Liver (tissue), 9 donors: Measurements from ENCODE around the gene SECISBP2L. TPM values are rescaled to one million over a fixed set of nuclear protein-coding genes. Genes with fewer than 3 reads are reported as not detected.

Source experiments
- DNase-seq: peaks from one replicate; pipeline ENCODE4 v3.0.0-alpha.2; 2017; ENCODE audit warnings: low spot score
- H3K27ac ChIP-seq, 2 donors: one replicate each; pipeline ENCODE4 v1.7.0; 2013; ENCODE audit warnings: inconsistent platforms in 2 of 2, low read length in 2 of 2, control low read depth in 1 of 2, low read depth in 1 of 2, mild to moderate bottlenecking in 1 of 2
- H3K27me3 ChIP-seq, 4 donors: one replicate each; pipeline versions ENCODE4 v1.6.1 to v1.7.0; 2013; ENCODE audit warnings: low read length in 3 of 4, inconsistent platforms in 1 of 4, mild to moderate bottlenecking in 1 of 4, moderate library complexity in 1 of 4; ENCODE audit not compliant: control insufficient read depth in 4 of 4, insufficient read depth in 4 of 4
- H3K36me3 ChIP-seq, 4 donors: one replicate each; pipeline versions ENCODE4 v1.6.1 to v1.7.0; 2013; ENCODE audit warnings: low read length in 3 of 4, mild to moderate bottlenecking in 3 of 4, low read depth in 1 of 4, moderate library complexity in 1 of 4; ENCODE audit not compliant: control insufficient read depth in 4 of 4, insufficient read depth in 3 of 4
- H3K4me1 ChIP-seq, 4 donors: one replicate each; pipeline versions ENCODE4 v1.6.1 to v1.7.0; 2013; ENCODE audit warnings: low read length in 3 of 4, mild to moderate bottlenecking in 3 of 4, moderate library complexity in 1 of 4; ENCODE audit not compliant: control insufficient read depth in 4 of 4, insufficient read depth in 4 of 4
- H3K4me3 ChIP-seq, 3 donors: one replicate each; pipeline versions ENCODE4 v1.6.1 to v1.7.0; 2013; ENCODE audit warnings: low read length in 3 of 3, control low read depth in 1 of 3, low read depth in 1 of 3, mild to moderate bottlenecking in 1 of 3
- H3K9ac ChIP-seq, 2 donors: one replicate each; pipeline ENCODE4 v1.7.0; 2013; ENCODE audit warnings: low read length in 2 of 2, mild to moderate bottlenecking in 2 of 2, moderate library complexity in 2 of 2, control low read depth in 1 of 2, low read depth in 1 of 2
- H3K9me3 ChIP-seq, 4 donors: one replicate each; pipeline versions ENCODE4 v1.6.1 to v1.7.0; 2013; ENCODE audit warnings: low read length in 3 of 4; ENCODE audit not compliant: control insufficient read depth in 4 of 4
- CTCF ChIP-seq: fragments of 150-350 bp; IDR thresholded peaks from 2 replicates; pipeline ENCODE4 v1.5.1; 2017; ENCODE audit warnings: improper control_type of control experiment, low read depth, low read length; ENCODE audit not compliant: missing input control
- EGR1 ChIP-seq, 2 donors: IDR thresholded peaks; 2 replicates each; pipeline ENCODE4 v1.6.1; 2016 to 2018; ENCODE audit warnings: antibody characterized with exemption in 2 of 2, low read depth in 2 of 2
- FOXA1 ChIP-seq: IDR thresholded peaks from 2 replicates; pipeline ENCODE4 v1.6.1; 2016; ENCODE audit warnings: antibody characterized with exemption
- FOXA2 ChIP-seq: IDR thresholded peaks from 2 replicates; pipeline ENCODE4 v1.6.1; 2016; ENCODE audit warnings: antibody characterized with exemption
- GABPA ChIP-seq, 2 donors: IDR thresholded peaks in 1 of 2; conservative IDR thresholded peaks in 1 of 2; 2 replicates each; pipeline ENCODE4 v1.6.1; 2016; ENCODE audit warnings: antibody characterized with exemption in 2 of 2, mild to moderate bottlenecking in 1 of 2, moderate library complexity in 1 of 2
- HNF4G ChIP-seq: IDR thresholded peaks from 2 replicates; pipeline ENCODE4 v1.6.1; 2016; ENCODE audit warnings: antibody characterized with exemption
- RAD21 ChIP-seq, 2 donors: IDR thresholded peaks; 2 replicates each; pipeline ENCODE4 v1.6.1; 2016; ENCODE audit warnings: antibody characterized with exemption in 2 of 2, mild to moderate bottlenecking in 2 of 2
- RXRA ChIP-seq, 2 donors: IDR thresholded peaks; 2 replicates each; pipeline ENCODE4 v1.6.1; 2017 to 2018; ENCODE audit warnings: antibody characterized with exemption in 2 of 2, mild to moderate bottlenecking in 1 of 2
- SP1 ChIP-seq: IDR thresholded peaks from 2 replicates; pipeline ENCODE4 v1.6.1; 2018; ENCODE audit warnings: antibody characterized with exemption, mild to moderate bottlenecking
- TAF1 ChIP-seq: conservative IDR thresholded peaks from 2 replicates; pipeline ENCODE4 v1.6.1; 2016; ENCODE audit warnings: antibody characterized with exemption, mild to moderate bottlenecking
- YY1 ChIP-seq: IDR thresholded peaks from 2 replicates; pipeline ENCODE4 v1.6.1; 2016; ENCODE audit warnings: antibody characterized with exemption, mild to moderate bottlenecking
- ZBTB33 ChIP-seq: IDR thresholded peaks from 2 replicates; pipeline ENCODE4 v1.6.1; 2016; ENCODE audit warnings: antibody characterized with exemption
- WGBS: extraction: QIAGEN DNeasy Blood & Tissue Kit; methylation state at CpG from one replicate; pipeline ENCODE4 v1.1.7; 2013; 5-methylcytosine and 5-hydroxymethylcytosine counted together
- polyA plus RNA-seq, 2 donors: library from polyadenylated mRNA; stranded (reverse) in 1 of 2; unstranded in 1 of 2; fragments of 200-250 nt in 1 of 2; fragments of >200 nt in 1 of 2; fragmentation: Nextera tagmentation in 1 of 2; extraction: Ambion mirVana in 1 of 2; gene quantifications; one replicate each; pipeline versions ENCODE4 v1.2.1 to v1.2.3, GENCODE V29; 2013 to 2015
- total RNA-seq, 2 donors: library from RNA; depleted of rRNA; stranded (reverse); fragments of >200 nt; gene quantifications; one replicate each; pipeline ENCODE4 v1.2.3, GENCODE V29; 2014
- donor health status: healthy.
- donor health status: healthy.
- donor health status: healthy.
- donor health status: healthy.
- donor health status: healthy.

SECISBP2L gene
- total and polyA plus RNA-seq, 4 donors: 5.7 to 15.7 (median 14.3) TPM

GRCh38 chr15:48981941-48982340 lies 64.3 kb downstream of the SECISBP2L start:
- DNase-seq: no peak
- H3K4me1 ChIP-seq: peaks cover 3 to 36% (median 20%) of the 10 kb centered on the region in 4 donors
- H3K9me3 ChIP-seq: no peaks in the 10 kb centered on the region
- no peak overlapping the region for H3K9ac ChIP-seq
- no peaks in the 10 kb centered on the region for H3K27me3 ChIP-seq
- H3K36me3 ChIP-seq: no peaks in the 10 kb centered on the region
- H3K27ac ChIP-seq: no peak overlapping the region
- 26% methylated on average over 4 of the region's 4 CpGs for WGBS
- TF ChIP-seq YY1: no peak
- TF ChIP-seq RXRA (IDR thresholded peaks at IDR 0.05): peak in 1 of 2 donors; percentile 11
- H3K4me3 ChIP-seq: no peak overlapping the region

- peaks cover 0 to 20% (median 2%) of the 10 kb centered on the region in 4 donors for H3K4me1 ChIP-seq
- no peaks in the 10 kb centered on the region for H3K27me3 ChIP-seq
- no peaks in the 10 kb centered on the region for H3K36me3 ChIP-seq
- DNase-seq: no peak
- no peak overlapping the region for H3K4me3 ChIP-seq
- no peak overlapping the region for H3K27ac ChIP-seq
- TF ChIP-seq ZBTB33: no peak
- no peak for TF ChIP-seq SP1
- no peak for TF ChIP-seq RAD21 (IDR thresholded peaks at IDR 0.05)
- TF ChIP-seq HNF4G: no peak
- TF ChIP-seq TAF1: no peak
- TF ChIP-seq RXRA (IDR thresholded peaks at IDR 0.05): no peak
- TF ChIP-seq GABPA (IDR thresholded peaks at IDR 0.05 in 1 of 2, conservative IDR thresholded peaks at IDR 0.05 in 1 of 2): no peak
- TF ChIP-seq FOXA2: no peak
- no peak overlapping the region for H3K9ac ChIP-seq
- WGBS: 91% methylated on average over 2 of the region's 2 CpGs
- no peaks in the 10 kb centered on the region for H3K9me3 ChIP-seq
These were observed 67.6 kb downstream of the SECISBP2L start for GRCh38 chr15:48978638-48979037.

- Histone ChIP-seq H3K27ac (no peak overlapping the region), H3K36me3 (no peaks in the 10 kb centered on the region), H3K4me3 (no peak overlapping the region), H3K4me1 (peaks cover 0 to 9% (median 0%) of the 10 kb centered on the region in 4 donors), H3K9me3 (no peaks in the 10 kb centered on the region), H3K9ac (no peak overlapping the region), H3K27me3 (no peaks in the 10 kb centered on the region)
- TF ChIP-seq SP1: no peak
- no peak for TF ChIP-seq RAD21 (IDR thresholded peaks at IDR 0.05)
- 86% methylated on average over 17 of the region's 17 CpGs for WGBS
- no peak for DNase-seq
These were observed 69.7 kb downstream of the SECISBP2L start for GRCh38 chr15:48976444-48977088.

GRCh38 chr15:48975472-48976419 lies 70.5 kb downstream of the SECISBP2L start:
- Histone ChIP-seq H3K4me3 (peak overlapping the region in 2 of 3 donors; percentile 54 to 56), H3K9me3 (no peaks in the 10 kb centered on the region), H3K4me1 (peaks cover 0 to 8% (median 0%) of the 10 kb centered on the region in 4 donors), H3K9ac (peak overlapping the region; percentile 28 to 62), H3K36me3 (no peaks in the 10 kb centered on the region), H3K27ac (peak overlapping the region in 1 of 2 donors; percentile 16), H3K27me3 (no peaks in the 10 kb centered on the region)
- WGBS: 8% methylated on average over 53 of the region's 53 CpGs
- peak; percentile 78 for TF ChIP-seq CTCF
- TF ChIP-seq FOXA1: no peak
- TF ChIP-seq EGR1 (IDR thresholded peaks at IDR 0.05; ENCODE audit: low read depth in 2 of 2): no peak
- TF ChIP-seq RAD21 (IDR thresholded peaks at IDR 0.05): peak in 1 of 2 donors; percentile 56
- no peak for TF ChIP-seq YY1
- DNase-seq: peak; percentile 78
